K562 (cell line): ENCODE data around the gene QKI. TPM values are rescaled to one million over a fixed set of nuclear protein-coding genes. Genes with fewer than 3 reads are reported as not detected.

ENCODE experiments used
- ATAC-seq: fragments of 200-7000 bp; cut with Tn5 transposase; 3 replicates; pipeline ENCODE4 v1.9.1; 2020; ENCODE audit warnings: moderate library complexity
- BruUV-seq: library from RNA; stranded (reverse); fragments of 400-500 nt; replicated peaks from 2 replicates; lab custom pipeline; 2021; lab: Mats Ljungman, UMichigan
- CTCF ChIA-PET: fragments of 300-600 bp; formaldehyde crosslinking; extraction: SDS; loops from one replicate; lab custom pipeline; 2021; ENCODE audit warnings: low intra/inter-chr PET ratio; lab: Yijun Ruan, JAX
- POLR2A ChIA-PET: fragments of 300-600, 350-650 bp; sonication (Branson Sonifier 250); formaldehyde crosslinking; extraction: SDS; loops from one replicate; lab custom pipeline; 2021; ENCODE audit warnings: antibody characterized with exemption, inconsistent platforms; lab: Yijun Ruan, JAX
- DNase-seq, 4 experiments: peaks; one replicate each; pipeline versions ENCODE4 v3.0.0 to v3.0.0-alpha.2; 2011 to 2018; ENCODE audit warnings: low spot score in 3 of 4, mixed read lengths in 3 of 4; ENCODE audit errors: extremely low read depth in 1 of 4
- FAIRE-seq: peaks from 2 replicates; lab custom pipeline; 2011; peaks lifted over from hg19 to GRCh38; lab: Jason Lieb, UNC
- H2AFZ ChIP-seq: 2 replicates; pipeline ENCODE4 v1.6.0; 2011; ENCODE audit warnings: low read depth, low read length, control low read depth, inconsistent platforms
- H3K27ac ChIP-seq: fragments of 200-600 bp; 3 replicates; pipeline ENCODE4 v1.8.0; 2011; ENCODE audit warnings: low read depth, mild to moderate bottlenecking, control low read depth, inconsistent platforms, low read length, moderate library complexity, mixed read lengths; ENCODE audit errors: extremely low read depth
- H3K27me3 ChIP-seq, 2 experiments: fragments of 300-600 bp in 1 of 2; 2 replicates in 1 of 2; 3 replicates in 1 of 2; pipeline versions ENCODE4 v1.6.0 to v1.8.0; 2011; ENCODE audit warnings: inconsistent platforms in 2 of 2, low read length in 2 of 2, mild to moderate bottlenecking in 1 of 2, mixed read lengths in 1 of 2, moderate library complexity in 1 of 2; ENCODE audit not compliant: control insufficient read depth in 2 of 2, insufficient read depth in 2 of 2
- H3K36me3 ChIP-seq: fragments of 300-600 bp; 3 replicates; pipeline ENCODE4 v1.8.0; 2011; ENCODE audit warnings: mild to moderate bottlenecking, low read length, inconsistent platforms; ENCODE audit not compliant: control insufficient read depth, insufficient read depth
- H3K4me1 ChIP-seq, 2 experiments: fragments of 200-600 bp in 1 of 2; replicated peaks in 1 of 2; 2 replicates in 1 of 2; 3 replicates in 1 of 2; pipeline versions ENCODE4 v1.5.1 to v1.8.0; 2011; ENCODE audit warnings: inconsistent platforms in 2 of 2, low read length in 2 of 2, mild to moderate bottlenecking in 1 of 2, mixed read lengths in 1 of 2, moderate library complexity in 1 of 2; ENCODE audit not compliant: control insufficient read depth in 2 of 2, insufficient read depth in 2 of 2
- H3K4me2 ChIP-seq: 2 replicates; pipeline ENCODE4 v1.6.1; 2011; ENCODE audit warnings: low read length, control low read depth, inconsistent platforms, mixed read lengths; ENCODE audit not compliant: insufficient read depth
- H3K4me3 ChIP-seq: fragments of 200-600 bp; sonication (generic), shearing (Covaris generic); 2 replicates; pipeline ENCODE4 v1.5.1; 2016; ENCODE audit warnings: control low read depth, inconsistent platforms
- H3K79me2 ChIP-seq: fragments of 200-600 bp; 3 replicates; pipeline ENCODE4 v1.8.0; 2011; ENCODE audit warnings: low read length, inconsistent platforms; ENCODE audit not compliant: control insufficient read depth, insufficient read depth
- H3K9ac ChIP-seq, 2 experiments: 2 replicates each; pipeline versions ENCODE4 v1.6.0 to v1.6.1; 2011; ENCODE audit warnings: low read depth in 2 of 2, low read length in 2 of 2, control low read depth in 1 of 2, inconsistent platforms in 1 of 2, mild to moderate bottlenecking in 1 of 2, mixed read lengths in 1 of 2; ENCODE audit not compliant: insufficient read depth in 1 of 2
- H3K9me1 ChIP-seq: one replicate; pipeline ENCODE4 v1.6.0; 2011; ENCODE audit warnings: inconsistent platforms, mild to moderate bottlenecking, low read length, moderate library complexity; ENCODE audit not compliant: control insufficient read depth, insufficient read depth
- H3K9me3 ChIP-seq: replicated peaks from 2 replicates; pipeline ENCODE4 v1.5.1; 2011; ENCODE audit warnings: low read depth, low read length, inconsistent platforms; ENCODE audit not compliant: control insufficient read depth, insufficient read depth
- H4K20me1 ChIP-seq: replicated peaks from 2 replicates; pipeline ENCODE4 v1.6.1; 2011; ENCODE audit warnings: low read length, inconsistent platforms, mixed read lengths; ENCODE audit not compliant: control insufficient read depth, insufficient read depth
- ELF1 ChIP-seq: fragments of 200-800 bp; sonication (Bioruptor generic); IDR thresholded peaks from 2 replicates; pipeline ENCODE4 v1.6.1; 2016; ENCODE audit warnings: missing genetic modification characterization, missing compliant biosample characterization
- ETS2 ChIP-seq: IDR thresholded peaks from 2 replicates; pipeline ENCODE4 v1.6.1; 2016; ENCODE audit warnings: borderline replicate concordance, missing genetic modification characterization, mild to moderate bottlenecking, moderate library complexity, missing compliant biosample characterization; ENCODE audit not compliant: poor library complexity, severe bottlenecking
- FOSL1 ChIP-seq: fragments of 200-800 bp; sonication (Bioruptor generic); conservative IDR thresholded peaks from 2 replicates; pipeline ENCODE4 v1.6.1; 2016; ENCODE audit warnings: missing genetic modification characterization, missing compliant biosample characterization
- GTF2B ChIP-seq: IDR thresholded peaks from 2 replicates; pipeline ENCODE4 v1.6.1; 2011; ENCODE audit not compliant: insufficient read length; ENCODE audit errors: extremely low read depth
- HOXB6 ChIP-seq: fragments of 250-450 bp; sonication (Bioruptor Pico); IDR thresholded peaks from 2 replicates; pipeline ENCODE4 v1.5.1; 2022; ENCODE audit warnings: mild to moderate bottlenecking, borderline replicate concordance
- RBM14 ChIP-seq: fragments of 200-400 bp; formaldehyde crosslinking; IDR thresholded peaks from 2 replicates; pipeline ENCODE4 v1.6.1; 2018; ENCODE audit warnings: low read depth, mild to moderate bottlenecking, low read length, moderate library complexity, borderline replicate concordance; ENCODE audit not compliant: insufficient read depth
- RBM25 ChIP-seq: fragments of 200-400 bp; formaldehyde crosslinking; IDR thresholded peaks from 2 replicates; pipeline ENCODE4 v1.6.1; 2018; ENCODE audit warnings: low read length, low read depth, moderate library complexity; ENCODE audit not compliant: severe bottlenecking
- SRSF3 ChIP-seq: fragments of 200-400 bp; formaldehyde crosslinking; IDR thresholded peaks from 2 replicates; pipeline ENCODE4 v1.6.1; 2016; ENCODE audit warnings: mild to moderate bottlenecking, low read length, moderate library complexity; ENCODE audit not compliant: insufficient read depth
- TAF15 ChIP-seq: fragments of 200-400 bp; formaldehyde crosslinking; IDR thresholded peaks from 2 replicates; pipeline ENCODE4 v1.6.1; 2017; ENCODE audit warnings: mild to moderate bottlenecking, low read depth, low read length, moderate library complexity
- ZNF655 ChIP-seq: fragments of 250-450 bp; sonication (Bioruptor Pico); IDR thresholded peaks from 2 replicates; pipeline ENCODE4 v1.5.0; 2021
- WGBS: fragments of 100-300 bp; shearing (Covaris generic); methylation state at CpG from one replicate; pipeline ENCODE4 v1.1.6; 2016; ENCODE audit warnings: low coverage, mixed read lengths; ENCODE audit not compliant: insufficient coverage; ENCODE audit errors: missing lambda C conversion rate; 5-methylcytosine and 5-hydroxymethylcytosine counted together
- in situ Hi-C: fragments of 300-500 bp; cut with MboI; formaldehyde crosslinking; loops from 4 replicates; pipeline ENCODE4 v1.15.0; 2018; ENCODE audit warnings: inconsistent platforms, mixed read lengths
- intact Hi-C: fragments of 100-400 bp; cut with micrococcal nuclease; formaldehyde crosslinking; loops from 2 replicates; pipeline ENCODE4 v1.14.2; 2022
- polyA plus RNA-seq, 8 experiments: library from polyadenylated mRNA; depleted of rRNA in 4 of 8; stranded (reverse) in 5 of 8; unstranded in 3 of 8; fragments of >200 nt; fragmentation: Nextera tagmentation in 2 of 8; fragmentation: Illumina TruSeq in 1 of 8; extraction: Ambion mirVana in 2 of 8; extraction: Trizol in 1 of 8; gene quantifications; 2 replicates each; pipeline versions ENCODE4 v1.2.1 to v1.2.3, GENCODE V29; 2011 to 2014; ENCODE audit warnings: inconsistent platforms in 1 of 8, missing spikeins in 1 of 8
- total RNA-seq, 7 experiments: library from RNA; depleted of rRNA in 6 of 7; stranded (reverse); fragments of >200 nt in 6 of 7; fragmentation: Illumina TruSeq in 2 of 7; extraction: Trizol in 2 of 7; gene quantifications; 2 replicates each; pipeline versions ENCODE4 v1.2.1 to v1.2.3, GENCODE V29; 2011 to 2021; ENCODE audit warnings: low replicate concordance in 1 of 7
- TF ChIP-seq, protein P1 (sequence below), 3 experiments: IDR thresholded peaks in 2 of 3; conservative IDR thresholded peaks in 1 of 3; 2 replicates each; pipeline ENCODE4 v1.5.1; 2011 to 2012; ENCODE audit warnings: low read length in 3 of 3, mild to moderate bottlenecking in 3 of 3, control low read depth in 2 of 3, improper control_type of control experiment in 1 of 3, inconsistent platforms in 1 of 3, low read depth in 1 of 3, mixed read lengths in 1 of 3, moderate library complexity in 1 of 3; ENCODE audit not compliant: insufficient read depth in 2 of 3

The QKI gene
- total and polyA plus RNA-seq, 9 of the 15 experiments (the other 6 are each of a cell fraction or from before 2014, with no cell fraction given), result 20.4 to 215 (median 123) TPM

DNA sequence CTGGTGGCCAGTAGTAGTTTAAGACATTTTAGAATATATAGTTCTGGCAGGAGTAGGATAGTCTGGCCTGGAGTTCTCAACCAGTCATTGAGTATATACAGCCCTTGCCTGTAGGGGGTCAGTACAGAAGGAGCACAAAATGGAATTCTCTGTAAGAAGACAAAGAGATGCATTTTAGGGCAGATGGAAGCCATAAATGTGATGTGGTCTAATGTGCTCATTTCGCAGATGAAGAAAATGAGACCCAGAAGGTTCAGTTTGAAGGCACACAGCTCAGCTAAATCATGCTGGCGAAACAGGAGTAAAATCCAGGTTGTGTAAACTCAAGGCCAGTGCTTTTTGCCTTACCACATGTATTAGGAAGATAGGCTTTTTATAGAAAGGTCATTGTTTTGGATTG, 29.6 kb downstream of the QKI start:
- 76% methylated on average over 2 of the region's 2 CpGs for WGBS
- CTCF ChIA-PET, result no interaction called here
- POLR2A ChIA-PET, result interaction anchor here (1.4 kb wide), 1 partner anchor 10 kb away, joined by 4 read pairs; no protein-coding TSS in a partner anchor
- TF ChIP-seq RBM25, result no peak
- TF ChIP-seq, protein P1, sequence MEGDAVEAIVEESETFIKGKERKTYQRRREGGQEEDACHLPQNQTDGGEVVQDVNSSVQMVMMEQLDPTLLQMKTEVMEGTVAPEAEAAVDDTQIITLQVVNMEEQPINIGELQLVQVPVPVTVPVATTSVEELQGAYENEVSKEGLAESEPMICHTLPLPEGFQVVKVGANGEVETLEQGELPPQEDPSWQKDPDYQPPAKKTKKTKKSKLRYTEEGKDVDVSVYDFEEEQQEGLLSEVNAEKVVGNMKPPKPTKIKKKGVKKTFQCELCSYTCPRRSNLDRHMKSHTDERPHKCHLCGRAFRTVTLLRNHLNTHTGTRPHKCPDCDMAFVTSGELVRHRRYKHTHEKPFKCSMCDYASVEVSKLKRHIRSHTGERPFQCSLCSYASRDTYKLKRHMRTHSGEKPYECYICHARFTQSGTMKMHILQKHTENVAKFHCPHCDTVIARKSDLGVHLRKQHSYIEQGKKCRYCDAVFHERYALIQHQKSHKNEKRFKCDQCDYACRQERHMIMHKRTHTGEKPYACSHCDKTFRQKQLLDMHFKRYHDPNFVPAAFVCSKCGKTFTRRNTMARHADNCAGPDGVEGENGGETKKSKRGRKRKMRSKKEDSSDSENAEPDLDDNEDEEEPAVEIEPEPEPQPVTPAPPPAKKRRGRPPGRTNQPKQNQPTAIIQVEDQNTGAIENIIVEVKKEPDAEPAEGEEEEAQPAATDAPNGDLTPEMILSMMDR (IDR thresholded peaks at IDR 0.05 in 2 of 3, conservative IDR thresholded peaks at IDR 0.05 in 1 of 3; ENCODE audit: insufficient read depth in 2 of 3, low read depth in 1 of 3, low read length in 3 of 3), result peak in 1 of 3 experiments; percentile 33; a peak in 1 of 6 replicates
- FAIRE-seq (peak; percentile 37), DNase-seq (peak; percentile 24 to 45 (median 33)), ATAC-seq (peak; percentile 81)
- Histone ChIP-seq H3K4me3 (no peak overlapping the region), H3K9me3 (no peaks in the 10 kb centered on the region), H3K27me3 (no peaks in the 10 kb centered on the region), H3K4me1 (peaks cover 4 to 9% of the 10 kb centered on the region in 2 experiments; a peak in 4 of 5 replicates), H4K20me1 (peaks cover 12% of the 10 kb centered on the region), H3K9ac (no peak overlapping the region), H2AFZ (no peak overlapping the region), H3K36me3 (no peaks in the 10 kb centered on the region; the same call in 2 of the 3 replicates), H3K9me1 (no peaks in the 10 kb centered on the region), H3K4me2 (no peak overlapping the region), H3K27ac (no peak overlapping the region), H3K79me2 (peaks cover 100% of the 10 kb centered on the region)
- in situ Hi-C loops (no loop called here), intact Hi-C loops (no loop called here)
- BruUV-seq, result no TSS peak

- no peaks in the 10 kb centered on the region for H3K9me3 ChIP-seq
- H3K27ac ChIP-seq, result no peak overlapping the region
- ATAC-seq (no peak), DNase-seq (no peak), FAIRE-seq (no peak)
- in situ Hi-C loops (no loop called here), intact Hi-C loops (no loop called here)
- peaks cover 100% of the 10 kb centered on the region for H3K79me2 ChIP-seq
- no peak overlapping the region for H2AFZ ChIP-seq
- peaks cover 0 to 4% of the 10 kb centered on the region in 2 experiments; a peak in 2 of 5 replicates for H3K4me1 ChIP-seq
- no TSS peak for BruUV-seq
- H3K9me1 ChIP-seq, result no peaks in the 10 kb centered on the region
- no peak overlapping the region for H3K4me2 ChIP-seq
- POLR2A ChIA-PET, result no interaction called here
- H3K9ac ChIP-seq, result no peak overlapping the region
- no peak overlapping the region for H3K4me3 ChIP-seq
- H4K20me1 ChIP-seq, result peaks cover 15% of the 10 kb centered on the region
- CTCF ChIA-PET, result no interaction called here
- WGBS, result 89% methylated on average over 4 of the region's 4 CpGs
- H3K36me3 ChIP-seq, result no peaks in the 10 kb centered on the region; the same call in 2 of the 3 replicates
- no peaks in the 10 kb centered on the region for H3K27me3 ChIP-seq
- no peak for TF ChIP-seq ETS2 (tag)
- no peak for TF ChIP-seq SRSF3
- no peak for TF ChIP-seq GTF2B
- TF ChIP-seq ZNF655 (CRISPR knock-in tag), result no peak
- no peak for TF ChIP-seq ELF1
- no peak for TF ChIP-seq FOSL1 (tag)
- TF ChIP-seq TAF15, result no peak
- TF ChIP-seq HOXB6, result no peak
- TF ChIP-seq RBM14, result no peak
Observed at GRCh38 chr6:163446549-163446948, 32.0 kb downstream of the QKI start.
